Fibroblast of villous mesenchyme (primary cell): Measurements from ENCODE around the gene KDM2A. TPM values are rescaled to one million over a fixed set of nuclear protein-coding genes. Genes with fewer than 3 reads are reported as not detected.

ENCODE experiments used
- DNase-seq: peaks from one replicate; pipeline ENCODE4 v3.0.0-alpha.2; 2010; ENCODE audit warnings: low read depth
- H3K4me3 ChIP-seq: 2 replicates; pipeline ENCODE4 v1.5.1; 2011; ENCODE audit warnings: low read depth, mild to moderate bottlenecking, low read length
- total RNA-seq: library from RNA; depleted of rRNA; stranded (reverse); fragments of >200 nt; gene quantifications from 2 replicates; pipeline ENCODE4 v1.2.3, GENCODE V29; 2012
- TF ChIP-seq, protein P1 (sequence below): IDR thresholded peaks from 2 replicates; pipeline ENCODE4 v1.5.1; 2012; ENCODE audit warnings: low read depth, mild to moderate bottlenecking, low read length; ENCODE audit not compliant: insufficient read depth

The KDM2A gene
- total RNA-seq, 1 donor = 50.5 TPM

DNA sequence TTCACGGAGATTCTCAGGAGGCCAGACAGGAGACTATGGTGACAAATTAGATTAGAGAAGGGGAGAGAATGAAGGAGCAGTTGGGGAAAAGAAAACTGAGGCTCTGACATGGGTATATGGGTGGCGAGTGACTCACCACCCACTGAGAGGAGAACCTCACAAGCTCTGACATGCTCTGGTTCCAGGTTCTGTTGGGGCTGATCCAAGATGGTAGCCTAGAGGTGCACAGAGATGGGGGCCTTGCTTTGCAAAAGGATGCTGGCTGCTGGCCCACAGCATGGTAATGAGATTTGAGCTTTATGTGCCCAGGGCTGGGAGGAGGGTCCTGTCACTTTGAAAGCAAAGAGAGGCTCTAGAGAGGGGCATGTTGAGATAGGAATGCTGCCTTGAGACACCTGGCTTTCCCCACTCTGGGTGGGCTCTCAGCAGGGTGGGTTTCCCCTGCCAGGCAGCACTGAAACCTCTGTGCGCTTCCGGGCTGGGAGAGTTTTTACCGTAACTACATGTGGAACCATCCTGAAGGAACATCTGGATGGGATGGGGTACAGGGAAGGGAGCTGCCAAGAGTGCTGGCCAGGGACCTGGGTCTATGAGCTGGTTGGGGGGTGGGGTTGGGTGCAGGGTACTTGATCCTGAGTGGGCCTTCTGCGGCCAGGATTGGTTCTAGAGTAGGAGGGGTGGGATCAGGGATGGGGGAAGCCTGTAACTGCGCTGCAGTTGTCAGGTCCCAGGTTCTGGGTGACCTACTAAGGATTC lies 146.0 kb downstream of the KDM2A start:
- no peak overlapping the region for H3K4me3 ChIP-seq
- TF ChIP-seq, protein P1, sequence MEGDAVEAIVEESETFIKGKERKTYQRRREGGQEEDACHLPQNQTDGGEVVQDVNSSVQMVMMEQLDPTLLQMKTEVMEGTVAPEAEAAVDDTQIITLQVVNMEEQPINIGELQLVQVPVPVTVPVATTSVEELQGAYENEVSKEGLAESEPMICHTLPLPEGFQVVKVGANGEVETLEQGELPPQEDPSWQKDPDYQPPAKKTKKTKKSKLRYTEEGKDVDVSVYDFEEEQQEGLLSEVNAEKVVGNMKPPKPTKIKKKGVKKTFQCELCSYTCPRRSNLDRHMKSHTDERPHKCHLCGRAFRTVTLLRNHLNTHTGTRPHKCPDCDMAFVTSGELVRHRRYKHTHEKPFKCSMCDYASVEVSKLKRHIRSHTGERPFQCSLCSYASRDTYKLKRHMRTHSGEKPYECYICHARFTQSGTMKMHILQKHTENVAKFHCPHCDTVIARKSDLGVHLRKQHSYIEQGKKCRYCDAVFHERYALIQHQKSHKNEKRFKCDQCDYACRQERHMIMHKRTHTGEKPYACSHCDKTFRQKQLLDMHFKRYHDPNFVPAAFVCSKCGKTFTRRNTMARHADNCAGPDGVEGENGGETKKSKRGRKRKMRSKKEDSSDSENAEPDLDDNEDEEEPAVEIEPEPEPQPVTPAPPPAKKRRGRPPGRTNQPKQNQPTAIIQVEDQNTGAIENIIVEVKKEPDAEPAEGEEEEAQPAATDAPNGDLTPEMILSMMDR = no peak
- DNase-seq = no peak

DNA sequence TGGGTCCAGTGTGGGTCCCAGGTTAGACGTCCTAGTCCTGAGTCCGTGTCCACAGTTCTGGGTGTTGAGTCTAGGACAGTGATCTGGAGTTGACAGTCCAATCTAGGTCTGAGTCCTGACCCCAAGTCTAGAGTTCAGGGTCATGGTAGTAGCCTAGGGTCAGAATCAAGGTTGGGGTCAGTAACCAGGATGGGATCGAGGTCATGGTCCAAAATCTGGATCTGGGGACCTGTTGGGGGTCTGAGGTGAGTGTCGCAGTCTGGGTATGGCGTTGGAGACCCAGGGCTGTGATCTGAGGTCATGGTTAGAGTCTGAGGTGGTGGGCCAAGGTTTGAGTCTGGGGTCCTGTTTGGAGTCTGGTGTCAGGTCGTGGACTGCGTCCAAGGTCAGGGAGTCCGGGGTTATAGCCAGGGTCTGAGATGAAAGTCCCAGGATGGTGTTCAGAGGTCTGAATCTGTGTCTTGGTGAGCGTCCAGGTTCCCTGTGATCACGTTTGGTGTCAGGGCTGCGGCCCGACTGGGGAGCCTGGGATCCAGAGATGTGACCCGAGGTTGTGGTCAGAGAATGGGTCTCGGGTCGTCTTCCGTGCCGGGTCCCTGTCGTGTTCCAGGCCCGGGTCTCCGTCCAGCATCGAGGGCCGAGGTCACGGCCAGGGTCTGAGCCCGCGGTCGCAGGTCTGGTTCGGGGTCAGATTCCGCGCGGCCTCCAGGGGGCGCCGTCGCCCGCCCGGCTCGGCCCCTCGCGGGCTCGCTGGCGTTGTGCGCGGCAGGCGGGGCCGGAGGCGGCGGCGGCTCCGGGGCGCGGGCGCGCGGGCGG lies 146.8 kb downstream of the KDM2A start:
- peak; percentile 53 for DNase-seq
- H3K4me3 ChIP-seq = peak overlapping the region; percentile 14
- TF ChIP-seq, protein P1 = peak; percentile 67

DNA sequence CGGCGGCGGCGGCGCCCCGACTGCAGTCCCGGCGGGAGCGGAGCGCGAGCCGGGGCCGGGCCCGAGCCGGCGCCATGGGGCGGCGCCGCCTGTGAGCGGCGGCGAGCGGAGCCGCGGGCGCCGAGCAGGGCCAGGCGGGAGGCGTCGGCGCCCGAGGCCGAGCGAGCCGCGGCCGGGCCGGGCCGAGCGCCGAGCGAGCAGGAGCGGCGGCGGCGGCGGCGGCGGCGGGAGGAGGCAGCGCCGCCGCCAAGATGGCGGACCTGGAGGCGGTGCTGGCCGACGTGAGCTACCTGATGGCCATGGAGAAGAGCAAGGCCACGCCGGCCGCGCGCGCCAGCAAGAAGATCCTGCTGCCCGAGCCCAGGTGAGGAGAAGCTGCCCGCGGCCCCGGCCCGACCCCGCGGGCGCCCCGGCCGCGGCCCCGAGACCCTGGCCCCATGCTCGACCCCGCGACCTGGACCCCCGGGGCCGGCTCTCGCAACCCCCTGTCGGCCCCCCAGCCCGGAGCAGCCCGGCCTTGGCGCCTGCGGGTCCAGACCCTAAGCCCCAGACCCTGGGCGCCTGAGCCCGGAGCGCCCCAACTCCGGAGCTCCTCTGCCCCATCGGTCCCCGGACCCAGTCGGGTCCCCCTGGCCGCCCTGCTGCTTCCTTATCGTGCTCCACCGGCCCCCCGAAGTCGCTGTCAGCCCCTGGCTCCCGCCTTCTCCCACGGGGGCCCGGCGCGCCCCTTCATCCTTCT lies 147.6 kb downstream of the KDM2A start, which contains the start of gene GRK2:
Gene GRK2 (plus strand): TSS at position 25 of the 739 bp plus-strand sequence. CDS start 227 bp downstream, at position 252.
- TF ChIP-seq, protein P1 = no peak
- peak within 1 kb of the TSS; percentile 85 for H3K4me3 ChIP-seq
- DNase-seq = peak; percentile 44

DNA sequence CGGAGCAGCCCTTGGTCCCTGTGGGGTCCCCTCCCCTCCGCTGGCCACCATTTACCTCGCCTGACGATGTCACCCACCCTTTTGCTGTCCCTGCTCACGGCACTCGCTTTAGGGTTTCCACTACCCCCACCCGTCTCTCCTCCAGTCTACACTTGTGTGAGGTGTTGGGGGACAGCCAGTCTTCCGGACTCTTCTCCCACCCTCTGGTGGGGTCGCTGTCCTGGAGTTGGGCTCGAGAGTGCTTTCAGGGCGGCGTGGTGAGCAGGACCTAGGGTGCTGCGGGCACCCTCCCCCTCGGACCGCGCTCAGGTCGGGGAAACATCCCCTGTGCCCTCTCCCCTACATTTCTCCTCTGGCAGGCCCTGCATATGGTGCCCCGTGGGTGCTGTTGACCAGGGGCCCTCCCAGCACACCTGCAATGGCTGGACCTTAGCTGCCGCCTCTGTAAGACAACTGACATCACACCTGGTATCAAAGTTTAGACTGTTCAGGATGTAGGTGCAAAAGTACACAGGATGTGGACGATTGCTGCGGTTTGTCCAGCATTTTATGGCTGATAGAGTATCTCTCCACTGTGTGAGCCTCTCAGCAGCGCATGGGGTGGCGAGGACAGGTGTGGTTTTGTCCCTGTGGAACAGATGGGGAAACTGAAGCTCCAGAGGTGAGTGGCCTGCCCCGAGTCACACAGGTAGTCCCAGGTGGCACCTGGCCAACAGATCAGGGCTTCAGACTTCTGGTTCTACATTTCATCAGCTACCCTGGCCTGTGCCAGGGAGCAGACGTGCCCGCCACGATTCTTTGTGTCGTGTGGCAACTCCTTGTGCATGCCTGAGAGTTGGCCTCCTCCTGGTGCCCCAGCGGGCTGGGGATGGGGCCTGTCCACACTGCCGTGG lies 148.4 kb downstream of the KDM2A start:
- no peak for DNase-seq
- TF ChIP-seq, protein P1 = no peak
- H3K4me3 ChIP-seq = peak overlapping the region; percentile 85

DNA sequence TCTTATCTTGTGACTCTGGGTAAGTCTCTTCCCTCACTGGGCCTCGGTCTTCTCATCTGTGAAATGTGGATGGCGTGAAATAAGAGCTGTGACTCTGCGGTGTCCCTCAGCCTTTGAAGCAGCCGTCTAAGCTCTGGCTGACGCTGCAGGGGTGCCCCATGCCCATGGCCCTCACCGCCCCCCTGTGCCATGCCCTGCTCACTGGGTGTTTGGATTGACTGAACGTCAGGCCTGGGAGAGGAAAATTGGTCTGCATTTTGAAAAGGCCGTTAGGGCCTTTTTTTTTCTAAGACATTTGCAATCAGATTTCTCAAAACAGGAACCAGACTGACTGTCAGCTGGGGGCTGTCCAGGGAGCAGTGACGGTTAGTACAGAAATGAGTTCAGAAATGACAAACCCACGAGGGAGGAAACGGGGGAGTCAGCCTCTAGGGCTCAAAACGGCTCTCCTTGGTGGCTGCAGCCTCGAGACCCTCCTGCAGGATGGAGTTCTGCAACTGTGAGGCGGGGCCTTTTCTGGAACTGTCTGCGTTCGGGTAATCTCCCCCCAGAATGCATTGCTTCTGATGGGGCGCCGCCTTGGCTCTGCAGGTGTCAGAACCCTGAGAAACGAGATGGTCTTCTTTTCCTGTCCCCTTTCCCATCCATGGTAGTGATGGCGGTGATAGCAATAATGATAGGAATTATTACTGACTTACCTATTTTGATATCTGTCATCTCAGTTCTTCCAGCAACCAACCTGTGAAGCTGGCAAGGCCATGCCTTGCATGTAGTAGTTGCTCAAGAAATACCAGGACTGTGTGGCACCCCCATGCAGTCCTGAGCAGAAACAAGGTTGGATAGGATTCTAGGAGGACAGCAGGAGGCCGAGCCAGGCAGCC lies 149.3 kb downstream of the KDM2A start:
- peak overlapping the region; percentile 85 for H3K4me3 ChIP-seq
- TF ChIP-seq, protein P1 = no peak

More for the DNA sequence above, 149.3 kb downstream of the KDM2A start:
- DNase-seq = no peak
